Measurements from ENCODE around the gene OTULIN.

Gene OTULIN

GRCh38 chr5:14713476-14714390 lies 49.2 kb downstream of the OTULIN start:
- TF ChIP-seq ZNF274 (IDR thresholded peaks at IDR 0.05; ENCODE audit: low read depth, low read length) = no peak
- H3K4me3 ChIP-seq (ENCODE audit: low read length) = no peak overlapping the region

DNA sequence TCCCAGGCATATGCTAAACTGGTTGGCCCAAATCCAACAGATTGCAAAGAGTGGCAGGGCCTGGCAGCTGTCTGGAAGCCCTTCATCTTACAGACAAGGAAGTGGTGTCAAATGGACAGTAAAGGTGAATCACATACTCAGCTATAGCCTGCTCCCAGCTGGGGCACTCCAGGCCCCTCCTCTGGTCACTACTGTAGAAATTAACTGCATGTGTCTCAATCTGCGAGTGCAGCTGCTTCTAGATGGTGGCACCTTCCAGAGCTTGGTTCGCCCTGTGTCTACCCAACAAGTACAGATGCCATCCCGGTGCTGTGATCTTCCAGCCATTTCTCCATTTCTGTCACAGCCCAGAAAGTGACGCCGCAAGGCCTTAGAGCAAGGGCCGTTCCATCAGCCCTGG lies 50.2 kb downstream of the OTULIN start:
- no peak overlapping the region for H3K4me3 ChIP-seq (ENCODE audit: low read length)
- TF ChIP-seq ZNF274 (IDR thresholded peaks at IDR 0.05; ENCODE audit: low read depth, low read length) = no peak

DNA sequence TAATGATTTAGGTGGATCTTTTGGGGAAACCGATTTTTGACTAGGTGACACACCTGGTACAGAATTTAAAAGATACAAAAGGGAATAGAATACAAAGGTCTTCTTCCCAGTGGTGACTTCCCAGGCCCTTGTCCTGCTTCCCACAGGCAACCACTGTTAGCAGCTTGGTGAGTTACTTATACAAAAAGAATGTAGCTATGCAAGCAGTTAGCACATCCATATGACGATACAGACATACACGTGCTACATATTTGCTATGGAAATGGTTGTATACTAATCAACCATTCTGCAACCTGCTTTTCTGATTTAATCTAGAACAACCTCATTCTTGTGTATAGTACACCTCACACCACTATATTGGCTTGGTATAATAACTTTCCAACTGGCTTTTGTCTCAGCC lies 51.0 kb downstream of the OTULIN start:
- no peak overlapping the region for H3K4me3 ChIP-seq (ENCODE audit: low read length)
- TF ChIP-seq ZNF274 (IDR thresholded peaks at IDR 0.05; ENCODE audit: low read depth, low read length) = no peak

DNA sequence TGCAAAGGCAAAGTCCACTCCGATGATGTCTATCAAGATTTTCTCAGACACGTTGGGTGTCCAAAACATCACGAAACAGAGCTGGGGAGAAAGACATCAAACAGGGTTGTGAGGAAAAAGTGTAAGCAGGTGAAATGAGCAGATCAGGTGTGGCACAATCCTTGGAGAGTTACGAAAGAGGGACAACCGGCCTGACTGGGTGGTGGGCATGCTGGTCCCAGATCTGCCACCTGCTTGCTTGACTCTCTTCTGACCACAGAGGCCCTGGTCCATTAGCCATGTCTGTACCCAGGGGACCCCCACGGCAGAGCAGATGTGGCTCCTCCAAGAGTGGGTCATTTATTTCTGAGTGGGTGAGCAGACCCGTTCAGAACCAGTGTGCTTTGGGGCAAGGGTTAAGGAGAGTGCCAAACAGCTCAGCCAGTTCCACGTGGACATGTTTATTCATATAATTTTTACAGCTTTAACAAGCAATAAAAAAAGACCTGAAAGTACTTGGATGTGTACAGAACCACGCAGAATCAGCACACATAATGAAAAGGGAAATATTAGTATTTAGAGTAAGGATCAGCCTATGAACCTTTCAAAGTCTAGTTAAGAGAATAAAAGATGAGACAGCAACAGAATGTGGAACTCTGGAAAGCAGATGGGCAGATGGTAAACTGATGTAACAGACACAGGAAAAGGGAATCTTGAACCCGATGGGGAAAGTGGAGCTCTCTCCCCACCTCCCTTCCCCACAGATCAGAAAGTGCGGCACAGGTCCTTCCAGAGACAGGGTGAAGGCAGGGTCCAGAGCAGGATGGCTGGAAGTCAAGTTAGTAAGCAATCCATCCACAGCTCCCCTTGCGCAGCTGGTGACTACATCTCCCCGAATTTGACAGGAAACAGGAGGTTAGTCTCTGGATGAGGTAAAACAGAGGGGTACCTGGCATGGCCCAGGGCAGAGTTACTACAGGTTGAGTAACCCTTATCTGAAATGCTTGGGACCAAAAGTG lies 52.5 kb downstream of the OTULIN start:
- no peak for TF ChIP-seq ZNF274 (IDR thresholded peaks at IDR 0.05; ENCODE audit: low read depth, low read length)
- no peak overlapping the region for H3K4me3 ChIP-seq (ENCODE audit: low read length)

DNA sequence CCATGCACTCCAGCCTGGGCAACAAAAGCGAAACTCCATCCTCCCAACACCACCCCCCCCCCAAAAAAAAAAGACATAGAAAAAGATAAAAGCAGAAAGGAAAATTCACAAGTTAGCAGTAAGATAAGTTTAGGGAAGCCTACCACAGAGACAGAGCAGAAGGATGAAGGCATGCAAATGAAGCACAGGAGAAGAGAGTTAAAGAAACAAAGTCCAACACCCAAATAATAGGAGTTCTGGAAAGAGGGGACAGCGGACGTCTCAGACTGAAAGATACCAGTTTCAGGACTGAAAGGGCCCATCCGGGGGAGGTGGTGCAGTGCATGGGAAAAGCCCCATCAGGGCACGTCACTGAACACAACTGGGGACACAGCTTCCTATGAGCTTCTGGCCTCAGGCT lies 54.3 kb downstream of the OTULIN start:
- TF ChIP-seq ZNF274 (IDR thresholded peaks at IDR 0.05; ENCODE audit: low read depth, low read length) = no peak

GRCh38 chr5:14720236-14720923 lies 55.9 kb downstream of the OTULIN start:
- no peak for TF ChIP-seq ZNF274 (IDR thresholded peaks at IDR 0.05; ENCODE audit: low read depth, low read length)
- no peak overlapping the region for H3K4me3 ChIP-seq (ENCODE audit: low read length)

More for the DNA sequence above, 54.3 kb downstream of the OTULIN start:
- H3K4me3 ChIP-seq (ENCODE audit: low read length) = no peak overlapping the region

DNA sequence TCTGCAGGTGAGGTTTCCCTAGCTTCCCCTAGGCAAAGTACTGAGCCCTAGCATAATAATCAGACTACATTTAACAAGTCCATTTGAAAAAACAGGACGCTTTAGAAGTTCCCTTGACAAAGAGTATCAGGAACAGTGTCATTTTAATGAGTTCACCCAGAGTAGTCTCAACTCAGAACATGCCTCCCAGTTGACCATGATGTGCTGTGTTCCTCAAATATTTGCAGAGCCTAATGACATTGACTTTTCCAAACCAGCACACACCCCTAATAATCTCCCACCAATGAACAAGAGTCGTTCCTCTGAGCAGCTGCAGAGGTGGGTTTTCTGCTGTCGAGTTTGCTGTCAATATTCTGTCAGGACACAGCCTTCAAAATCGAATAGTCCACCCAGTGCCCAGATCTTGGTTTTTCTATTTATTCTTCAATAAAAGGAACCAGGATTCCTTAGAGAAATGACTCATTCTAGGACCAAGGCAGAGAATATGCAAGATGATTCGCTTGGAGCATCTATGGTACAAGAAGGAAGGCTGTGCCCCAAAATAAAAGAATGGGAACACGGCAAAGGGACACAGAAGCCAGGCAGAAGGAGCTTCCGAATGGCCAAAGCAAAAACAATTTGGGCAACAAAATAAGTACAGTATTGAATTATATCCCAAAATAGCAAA lies 57.6 kb downstream of the OTULIN start:
- TF ChIP-seq ZNF274 (IDR thresholded peaks at IDR 0.05; ENCODE audit: low read depth, low read length) = no peak
- no peak overlapping the region for H3K4me3 ChIP-seq (ENCODE audit: low read length)

GRCh38 chr5:14722923-14723322 lies 58.4 kb downstream of the OTULIN start:
- no peak for TF ChIP-seq ZNF274 (IDR thresholded peaks at IDR 0.05; ENCODE audit: low read depth, low read length)
- no peak overlapping the region for H3K4me3 ChIP-seq (ENCODE audit: low read length)

DNA sequence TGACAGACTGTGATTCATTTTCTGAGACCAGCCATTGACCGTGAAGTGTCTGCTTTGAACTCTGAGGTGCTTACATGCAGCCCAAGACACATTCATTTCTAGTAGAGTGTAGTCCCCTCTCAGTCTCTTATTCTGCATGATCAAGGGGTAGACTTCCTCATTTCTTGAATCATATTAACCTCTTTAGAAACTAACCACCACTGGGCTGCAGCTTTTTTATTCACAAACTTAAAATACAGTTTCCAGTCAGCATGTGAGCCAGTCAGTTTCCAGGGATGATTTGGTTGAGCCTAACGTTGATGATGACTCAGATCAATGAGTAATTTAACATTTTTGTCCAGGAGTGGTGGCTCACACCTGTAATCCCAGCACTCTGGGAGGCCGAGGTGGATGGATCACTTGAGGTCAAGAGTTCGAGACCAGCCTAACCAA lies 59.2 kb downstream of the OTULIN start:
- no peak for TF ChIP-seq ZNF274 (IDR thresholded peaks at IDR 0.05; ENCODE audit: low read depth, low read length)
- H3K4me3 ChIP-seq (ENCODE audit: low read length) = no peak overlapping the region

DNA sequence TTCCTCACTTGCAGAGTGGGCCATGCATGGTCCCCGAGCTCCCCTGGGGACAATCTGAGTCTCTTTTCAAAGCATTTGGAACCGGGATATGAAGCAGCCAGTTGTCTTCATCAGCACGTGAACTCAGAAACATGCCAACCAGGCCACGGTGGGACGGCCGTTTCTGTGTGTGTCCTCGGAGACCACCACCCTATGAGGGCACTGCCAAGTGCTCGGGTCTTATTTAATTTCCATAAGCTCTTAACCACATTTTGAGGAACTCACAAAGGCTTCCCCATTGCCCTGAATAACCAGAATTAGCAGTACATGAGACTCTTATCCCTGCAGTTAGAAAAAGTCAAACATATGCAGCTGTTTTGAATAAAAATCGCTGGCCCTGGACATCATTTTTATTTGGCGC lies 60.1 kb downstream of the OTULIN start:
- no peak for TF ChIP-seq ZNF274 (IDR thresholded peaks at IDR 0.05; ENCODE audit: low read depth, low read length)
- H3K4me3 ChIP-seq (ENCODE audit: low read length) = no peak overlapping the region

GRCh38 chr5:14726066-14726838 lies 61.7 kb downstream of the OTULIN start:
- TF ChIP-seq ZNF274 (IDR thresholded peaks at IDR 0.05; ENCODE audit: low read depth, low read length) = no peak
- H3K4me3 ChIP-seq (ENCODE audit: low read length) = no peak overlapping the region

GRCh38 chr5:14727428-14727865 lies 62.9 kb downstream of the OTULIN start:
- no peak overlapping the region for H3K4me3 ChIP-seq (ENCODE audit: low read length)
- TF ChIP-seq ZNF274 (IDR thresholded peaks at IDR 0.05; ENCODE audit: low read depth, low read length) = no peak

All from GM08714 (cell line).